ENCODE results near the gene TP73.

The TP73 gene

DNA sequence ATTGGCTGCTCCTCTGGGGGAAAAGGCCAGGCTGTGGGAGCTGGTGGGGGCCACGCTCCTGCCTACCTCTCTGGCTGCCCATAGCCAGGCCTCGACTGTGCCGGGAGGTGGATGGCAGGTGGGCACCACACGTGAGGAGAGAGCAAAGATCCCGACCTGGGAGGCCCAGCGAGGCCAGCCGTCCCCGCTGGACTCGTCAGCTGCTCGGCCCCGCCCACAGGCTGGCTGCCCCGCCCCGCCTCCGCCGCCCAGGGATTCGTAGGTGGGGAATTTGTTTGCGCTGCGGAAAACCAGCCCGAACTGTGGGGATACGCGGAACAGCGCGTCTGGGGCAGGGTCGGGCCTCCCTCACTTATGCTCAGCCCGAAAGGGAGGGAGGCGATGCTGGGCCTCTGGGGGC is 31.7 kb downstream of the TP73 start:
- in situ Hi-C loops (cut with MboI; ENCODE audit: low sequenced_read_pairs): no loop called here

DNA sequence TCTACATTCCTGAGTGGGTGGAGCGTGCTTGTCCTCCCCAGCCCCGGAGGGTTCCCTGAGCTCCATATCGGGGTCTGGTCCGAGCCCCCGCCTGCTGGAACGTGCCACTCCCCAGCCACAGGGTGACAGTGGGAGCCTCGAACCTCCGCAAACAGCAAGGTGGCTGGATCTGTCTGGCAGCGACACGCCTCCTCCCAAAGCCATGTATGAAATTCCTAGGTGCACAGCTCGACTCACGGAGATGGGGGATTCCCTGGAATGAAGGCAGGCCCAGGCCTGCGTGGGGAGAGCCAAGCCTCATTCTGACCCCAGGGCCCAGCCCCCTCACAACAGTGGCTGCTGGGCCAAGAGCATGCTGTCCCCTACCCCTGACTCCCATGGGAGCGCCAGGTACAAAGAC is 32.9 kb downstream of the TP73 start:
- in situ Hi-C loops (cut with MboI; ENCODE audit: low sequenced_read_pairs): no loop called here

DNA sequence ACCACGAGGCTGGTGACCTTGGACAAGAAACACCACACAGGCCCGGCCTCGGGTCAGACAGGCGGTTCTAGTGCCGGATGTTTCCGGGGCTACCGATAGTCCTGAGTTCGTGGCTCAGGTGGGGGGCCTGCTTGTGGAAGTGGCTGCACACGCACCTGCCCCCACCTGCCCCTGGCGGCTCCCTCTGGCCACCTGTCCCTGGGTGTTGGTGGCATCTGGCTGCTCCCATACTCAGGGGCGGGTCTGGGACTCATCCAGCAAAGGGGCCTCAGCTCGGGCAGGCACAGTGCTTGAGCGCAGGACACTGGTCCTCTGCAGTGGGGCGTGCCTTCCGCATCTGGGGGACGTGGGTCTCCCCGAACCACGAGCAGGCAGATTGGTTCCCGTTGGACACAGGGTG is 33.6 kb downstream of the TP73 start:
- in situ Hi-C loops (cut with MboI; ENCODE audit: low sequenced_read_pairs): no loop called here

DNA sequence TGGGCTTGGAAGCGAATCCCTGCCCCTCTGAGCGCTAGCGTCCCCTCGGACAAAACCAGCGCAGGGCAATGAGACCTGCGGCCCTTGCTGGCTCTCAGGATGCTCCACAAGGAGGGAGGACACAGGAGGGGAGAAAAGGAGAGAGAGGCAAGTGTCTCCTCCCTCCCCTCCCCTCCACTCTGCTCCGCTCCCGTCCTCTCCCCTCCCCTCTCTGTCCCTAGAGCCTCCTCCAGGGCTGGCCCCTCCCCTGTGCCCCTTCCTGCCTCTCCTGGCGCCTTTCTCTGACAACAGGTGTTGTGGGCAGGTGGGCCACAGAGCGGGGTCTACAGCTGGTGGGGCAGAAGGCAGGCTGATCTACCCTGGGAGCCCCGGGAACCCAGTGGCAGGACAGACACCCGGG is 35.2 kb downstream of the TP73 start:
- in situ Hi-C loops (cut with MboI; ENCODE audit: low sequenced_read_pairs): no loop called here

DNA sequence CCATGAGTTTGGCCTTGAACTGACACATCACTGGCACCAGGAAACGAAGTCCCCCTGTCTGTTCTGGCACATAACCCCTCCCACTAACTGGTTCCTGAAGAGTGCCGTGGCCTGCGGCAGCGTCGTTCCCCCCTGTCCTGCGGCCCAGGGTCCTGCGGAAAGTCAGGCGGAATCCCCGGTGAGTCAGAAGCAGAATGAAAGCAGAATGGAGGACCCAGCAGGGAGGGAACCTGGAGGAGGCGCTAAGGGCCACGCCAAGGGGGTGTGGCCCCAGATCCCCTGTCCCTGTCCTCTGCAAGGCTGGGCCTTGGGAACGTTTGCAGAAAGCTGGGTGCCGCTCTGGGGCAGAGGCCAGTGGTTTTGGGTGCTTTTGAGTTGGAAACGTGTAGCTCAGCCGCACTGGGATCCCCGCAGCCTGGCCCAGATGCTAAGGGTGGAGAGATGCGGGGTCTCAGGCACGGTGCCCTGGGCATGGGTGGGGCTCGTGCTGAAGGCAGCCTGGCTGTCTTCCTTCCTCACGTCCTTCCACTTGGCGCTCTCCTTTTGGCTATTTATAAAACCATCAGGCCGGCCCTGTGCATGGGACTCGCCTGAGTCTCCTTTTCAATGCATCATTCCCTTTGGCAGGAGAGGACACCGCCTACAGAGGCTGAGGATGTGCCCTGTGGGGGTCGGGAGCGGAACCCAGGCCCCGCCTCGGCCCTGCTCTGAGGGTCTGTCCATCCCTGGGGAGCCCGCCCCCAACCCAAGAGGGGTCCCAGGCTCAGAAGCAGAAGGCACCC is 36.2 kb downstream of the TP73 start:
- in situ Hi-C loops (cut with MboI; ENCODE audit: low sequenced_read_pairs): no loop called here

DNA sequence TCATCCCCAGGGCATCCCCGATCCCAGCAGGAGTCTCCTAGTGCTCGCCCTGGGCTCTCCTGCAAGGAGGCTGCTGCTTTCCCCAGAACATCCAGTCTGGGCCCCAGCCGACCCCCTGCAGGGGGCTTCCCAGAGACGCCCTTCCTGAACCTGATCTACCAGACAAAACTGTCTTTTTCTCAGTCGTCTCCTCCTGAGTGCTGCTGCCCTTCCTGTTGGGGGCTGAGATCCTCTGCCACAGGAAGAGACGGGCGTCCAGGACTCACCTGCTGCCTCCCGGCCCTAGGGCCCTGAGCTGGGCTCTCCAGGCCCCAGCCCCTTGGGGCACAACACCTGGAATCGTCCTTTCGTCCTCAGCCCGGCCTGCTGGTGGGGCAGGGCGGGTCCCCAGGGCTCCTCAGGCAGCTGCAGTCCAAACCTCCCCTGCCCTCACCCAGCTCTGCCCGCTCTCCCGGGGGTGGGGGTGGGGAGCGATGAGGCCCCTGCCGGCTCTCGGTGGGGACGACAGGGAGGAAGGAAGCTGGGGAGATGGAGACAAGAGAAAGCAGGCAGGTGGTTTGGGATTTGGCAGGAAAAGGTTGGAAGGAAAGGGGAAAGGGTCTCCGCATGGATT is 36.9 kb downstream of the TP73 start:
- in situ Hi-C loops (cut with MboI; ENCODE audit: low sequenced_read_pairs): no loop called here

DNA sequence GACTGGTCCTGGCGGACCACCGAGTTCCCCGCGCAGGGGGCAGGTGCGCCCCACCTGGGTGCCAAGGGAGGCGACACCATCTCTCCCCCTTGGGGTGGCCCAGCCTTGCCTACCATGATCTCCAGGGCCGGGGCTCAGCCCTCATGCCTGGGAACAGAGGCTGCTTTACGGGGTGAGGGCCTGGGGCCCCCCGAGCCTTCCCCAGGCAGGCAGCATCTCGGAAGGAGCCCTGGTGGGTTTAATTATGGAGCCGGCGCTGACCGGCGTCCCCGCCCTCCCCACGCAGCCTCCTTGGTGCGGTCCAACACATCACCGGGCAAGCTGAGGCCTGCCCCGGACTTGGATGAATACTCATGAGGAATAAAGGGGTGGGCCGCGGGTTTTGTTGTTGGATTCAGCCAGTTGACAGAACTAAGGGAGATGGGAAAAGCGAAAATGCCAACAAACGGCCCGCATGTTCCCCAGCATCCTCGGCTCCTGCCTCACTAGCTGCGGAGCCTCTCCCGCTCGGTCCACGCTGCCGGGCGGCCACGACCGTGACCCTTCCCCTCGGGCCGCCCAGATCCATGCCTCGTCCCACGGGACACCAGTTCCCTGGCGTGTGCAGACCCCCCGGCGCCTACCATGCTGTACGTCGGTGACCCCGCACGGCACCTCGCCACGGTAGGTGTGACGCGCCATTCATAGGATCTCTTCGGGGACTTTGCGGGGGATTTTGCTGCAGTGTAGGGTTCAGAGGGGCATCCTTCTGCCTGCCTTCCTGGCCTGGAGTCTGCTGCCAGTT is 38.2 kb downstream of the TP73 start:
- in situ Hi-C loops (cut with MboI; ENCODE audit: low sequenced_read_pairs): no loop called here

DNA sequence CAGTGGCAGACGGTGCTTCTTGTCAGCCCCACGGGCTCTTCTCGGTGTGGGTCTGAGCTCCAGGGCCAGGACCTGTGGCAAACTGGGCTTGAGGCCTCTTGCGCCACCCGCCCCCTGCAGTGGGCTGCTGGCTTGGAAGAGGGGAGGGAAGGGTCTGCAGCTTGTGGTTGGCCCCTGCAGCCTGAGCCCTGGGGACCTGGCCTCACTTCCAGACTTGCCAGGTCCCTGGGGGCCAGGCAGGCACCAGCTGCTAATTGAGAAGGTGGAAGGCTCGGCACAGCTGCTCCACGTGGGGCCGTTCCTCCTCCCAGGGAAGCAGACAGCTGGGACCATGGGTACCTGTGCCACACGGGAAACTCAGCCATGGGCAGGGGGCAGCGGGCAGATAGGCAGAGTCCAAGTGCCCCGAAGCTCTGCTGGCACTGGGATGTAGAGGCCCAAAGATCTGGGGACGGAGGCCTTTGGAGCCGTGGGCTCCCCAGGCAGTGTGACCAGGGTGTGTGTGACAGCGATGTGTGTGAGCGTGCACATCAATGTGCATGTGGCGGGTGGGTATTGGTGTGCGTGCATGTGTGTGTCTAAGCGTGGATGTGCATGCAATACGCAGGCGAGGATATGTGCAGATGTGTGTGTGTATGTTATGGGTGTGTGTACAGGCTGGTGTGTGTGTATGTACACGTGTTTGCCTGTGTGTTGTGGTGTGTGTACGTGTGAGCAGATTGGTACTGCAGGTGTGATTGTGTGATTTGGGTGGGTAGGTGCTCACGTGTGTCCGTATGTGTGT is 39.3 kb downstream of the TP73 start:
- in situ Hi-C loops (cut with MboI; ENCODE audit: low sequenced_read_pairs): no loop called here

DNA sequence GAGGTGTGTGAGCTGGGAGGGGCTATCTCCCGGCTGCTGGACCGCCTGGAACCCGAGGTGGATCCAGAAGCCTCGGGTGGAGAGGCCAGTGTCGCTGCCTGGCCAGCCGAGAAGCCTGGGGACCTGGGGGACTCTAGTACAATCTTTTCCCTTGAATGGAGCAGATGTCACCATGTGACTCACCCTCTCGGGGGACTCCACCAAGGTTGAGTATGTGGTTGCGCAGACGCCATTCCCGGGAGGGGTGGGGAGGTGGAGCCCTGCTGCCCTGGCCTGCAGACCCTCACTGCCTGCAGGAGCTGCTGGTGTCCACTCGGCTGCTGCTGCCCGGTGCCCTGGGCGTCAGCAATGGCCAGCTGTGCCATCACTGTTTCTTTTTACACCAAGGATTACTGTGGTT is 40.3 kb downstream of the TP73 start:
- in situ Hi-C loops (cut with MboI; ENCODE audit: low sequenced_read_pairs): no loop called here

DNA sequence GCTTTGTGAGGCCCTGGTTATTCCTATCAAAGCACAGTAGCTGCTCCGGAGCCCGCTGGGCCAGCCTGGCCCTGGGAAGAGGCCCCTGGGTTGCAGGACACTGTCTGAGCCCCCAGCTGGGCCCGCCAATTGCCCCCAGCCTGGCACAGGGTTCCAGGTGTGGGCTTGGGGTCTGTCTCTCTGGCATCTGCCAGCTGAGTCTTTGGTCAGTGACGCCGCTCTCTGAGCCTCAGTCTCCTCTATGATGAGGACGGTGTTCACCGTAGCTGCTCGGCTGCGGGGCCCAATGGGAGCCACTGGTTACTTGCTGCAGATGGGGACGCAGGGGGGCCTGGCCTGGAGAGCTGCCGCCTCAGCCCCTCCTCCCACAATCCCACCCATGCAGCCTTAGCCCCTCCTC is 41.0 kb downstream of the TP73 start:
- in situ Hi-C loops (cut with MboI; ENCODE audit: low sequenced_read_pairs): no loop called here

DNA sequence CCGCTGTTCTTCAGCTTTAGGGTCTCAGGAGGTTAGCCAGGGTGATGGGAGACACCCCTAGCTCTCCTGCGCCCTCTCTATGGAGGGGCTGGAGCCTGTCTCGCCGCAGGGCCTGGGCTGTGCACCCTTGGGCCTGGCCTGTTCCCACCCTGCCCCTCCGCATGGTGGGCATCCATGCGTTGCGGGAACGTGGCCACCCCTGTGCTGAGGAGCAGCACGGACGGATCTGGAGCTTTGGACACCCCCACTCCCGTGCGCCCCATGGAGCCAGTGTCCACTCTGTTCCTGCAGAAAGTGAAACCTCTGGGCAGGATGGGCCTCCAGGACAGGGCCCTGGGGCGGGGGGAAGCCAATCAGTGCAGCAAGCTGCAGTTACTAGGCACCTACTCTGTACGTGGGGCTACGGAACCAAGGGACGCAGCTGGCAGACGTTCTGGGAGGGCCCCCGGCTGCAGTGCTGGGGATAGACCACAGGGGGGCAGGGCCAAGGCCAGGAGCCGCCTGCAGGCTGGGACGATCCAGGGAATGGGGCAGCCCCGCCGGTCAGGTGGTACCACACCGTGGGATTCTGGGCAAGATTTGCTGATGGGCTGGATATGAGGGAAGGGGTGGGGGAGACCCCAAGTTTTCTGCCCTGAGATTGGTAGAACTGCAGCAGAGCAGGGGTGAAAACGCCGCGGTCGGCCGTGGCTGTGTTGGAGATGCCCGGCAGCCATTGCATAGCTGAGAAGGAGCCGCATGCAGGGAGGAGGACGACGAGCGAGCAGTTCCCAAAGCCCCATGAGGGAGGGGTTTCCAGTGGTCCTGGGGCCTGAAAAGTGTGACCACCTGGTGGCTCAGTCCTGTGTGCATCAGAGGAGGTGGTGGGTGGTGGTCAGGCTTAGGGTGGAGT is 43.3 kb downstream of the TP73 start:
- in situ Hi-C loops (cut with MboI; ENCODE audit: low sequenced_read_pairs): no loop called here

DNA sequence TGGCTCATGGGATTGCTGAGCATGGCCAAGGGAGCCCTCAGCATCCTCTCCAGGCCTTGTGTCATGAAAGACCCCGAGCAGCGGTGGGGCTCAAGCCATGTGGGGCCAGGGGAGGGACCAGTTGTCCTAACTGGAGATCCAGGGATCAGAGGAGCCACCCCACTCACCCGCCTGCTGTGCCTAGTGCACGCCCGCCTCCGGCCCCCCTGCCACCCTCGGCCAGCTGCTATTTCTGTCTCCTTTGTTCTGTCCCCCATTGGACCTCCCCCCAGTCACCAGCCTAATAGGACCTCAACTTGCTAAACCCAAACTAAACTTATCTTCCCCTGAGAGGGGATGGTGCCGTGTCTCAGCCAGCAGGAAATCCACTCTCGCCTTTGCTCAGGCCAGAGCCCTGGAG is 44.4 kb downstream of the TP73 start:
- in situ Hi-C loops (cut with MboI; ENCODE audit: low sequenced_read_pairs): no loop called here

DNA sequence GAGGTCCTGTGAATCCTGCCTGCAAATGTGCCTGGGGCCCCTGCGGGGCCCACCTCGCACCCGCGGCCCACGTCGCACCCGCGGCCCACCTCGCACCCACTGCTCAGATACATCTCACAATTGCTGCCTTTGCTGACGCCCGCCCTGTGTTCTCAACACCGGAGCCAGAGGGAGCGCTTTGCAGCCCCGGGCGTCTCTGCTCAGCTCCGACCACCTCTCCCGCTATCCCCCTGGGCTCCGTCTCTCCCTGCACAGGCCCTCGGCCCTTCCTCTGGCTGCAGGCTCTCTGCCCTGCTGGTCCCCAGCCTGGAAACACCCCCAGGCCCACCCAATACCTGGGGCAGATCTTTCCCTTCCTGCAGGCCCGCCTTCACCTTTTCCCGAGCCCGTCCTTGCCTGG is 44.8 kb downstream of the TP73 start:
- in situ Hi-C loops (cut with MboI; ENCODE audit: low sequenced_read_pairs): no loop called here

DNA sequence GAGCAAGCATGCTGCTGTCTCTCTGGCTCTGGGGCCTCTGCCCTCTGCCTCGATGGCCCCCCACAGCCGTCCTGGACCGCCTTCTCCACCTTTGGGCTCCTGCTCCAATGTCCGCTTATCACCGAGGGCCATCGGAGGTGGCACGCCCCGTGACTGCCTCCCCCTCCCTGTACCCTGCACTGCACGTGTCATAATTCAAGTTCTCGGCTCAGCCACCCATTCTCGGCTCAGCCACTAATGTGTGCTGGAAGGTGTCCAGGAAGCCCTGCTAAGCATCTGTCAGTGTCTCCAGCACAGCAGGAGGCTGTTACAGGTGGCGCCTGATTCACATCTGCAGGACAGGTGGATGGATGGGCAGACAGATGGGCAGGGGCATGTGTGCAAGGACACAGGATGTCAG is 45.5 kb downstream of the TP73 start:
- in situ Hi-C loops (cut with MboI; ENCODE audit: low sequenced_read_pairs): no loop called here

DNA sequence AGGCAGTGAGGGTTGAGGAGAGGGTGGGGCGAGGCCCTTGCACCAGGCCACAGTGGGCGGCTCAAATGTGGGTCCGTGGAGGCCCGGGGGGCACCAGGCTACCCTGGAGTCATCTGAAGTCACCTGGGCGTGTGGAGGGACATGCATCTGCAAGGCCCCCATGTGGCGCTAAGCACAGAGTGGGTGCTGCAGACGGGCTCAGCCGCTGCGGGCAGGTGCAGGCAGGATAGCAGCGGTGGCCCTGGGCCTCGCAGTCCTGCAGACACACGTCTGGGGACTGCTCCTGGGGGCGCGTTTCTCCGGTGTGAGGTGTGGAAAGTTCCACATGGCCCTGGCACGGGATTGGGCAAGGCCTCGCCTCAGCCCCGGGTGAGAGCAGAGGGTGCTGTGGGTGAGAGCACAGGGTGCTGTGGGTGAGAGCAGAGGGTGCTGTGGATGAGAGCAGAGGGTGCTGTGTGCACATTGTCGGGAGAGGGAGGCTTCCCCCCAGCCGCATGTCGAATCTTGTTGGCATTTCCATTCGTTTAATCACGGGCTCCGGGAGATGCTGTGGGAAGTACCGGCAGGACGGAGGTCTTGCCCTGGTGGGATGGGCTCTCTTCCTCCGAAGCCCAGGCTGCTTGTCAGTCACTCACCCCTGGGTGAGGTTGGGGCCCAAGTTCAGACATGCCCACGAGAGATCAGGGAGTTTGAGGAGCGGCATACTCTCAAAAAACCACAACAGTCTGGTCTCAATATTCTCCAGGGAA is 46.5 kb downstream of the TP73 start:
- in situ Hi-C loops (cut with MboI; ENCODE audit: low sequenced_read_pairs): no loop called here

DNA sequence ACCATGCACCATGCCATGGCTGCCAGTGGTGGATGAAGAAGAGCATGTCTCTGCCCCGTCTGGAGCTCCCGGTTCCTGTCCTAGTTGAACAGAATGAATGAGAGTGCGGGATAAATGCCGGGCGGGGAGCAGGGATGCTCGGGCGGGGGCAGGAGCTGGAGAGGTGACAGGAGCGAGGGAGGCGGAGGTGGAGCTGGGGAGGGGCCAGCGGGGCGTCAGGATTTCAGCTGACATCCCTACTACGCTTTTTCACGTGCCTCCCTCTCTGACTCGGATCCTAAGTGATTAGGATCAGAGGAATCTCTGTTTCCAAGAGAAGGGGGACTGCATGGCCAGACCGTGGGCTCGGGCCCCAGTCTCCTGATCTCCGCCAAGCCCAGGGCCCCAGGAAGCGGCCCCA is 47.3 kb downstream of the TP73 start:
- in situ Hi-C loops (cut with MboI; ENCODE audit: low sequenced_read_pairs): no loop called here

DNA sequence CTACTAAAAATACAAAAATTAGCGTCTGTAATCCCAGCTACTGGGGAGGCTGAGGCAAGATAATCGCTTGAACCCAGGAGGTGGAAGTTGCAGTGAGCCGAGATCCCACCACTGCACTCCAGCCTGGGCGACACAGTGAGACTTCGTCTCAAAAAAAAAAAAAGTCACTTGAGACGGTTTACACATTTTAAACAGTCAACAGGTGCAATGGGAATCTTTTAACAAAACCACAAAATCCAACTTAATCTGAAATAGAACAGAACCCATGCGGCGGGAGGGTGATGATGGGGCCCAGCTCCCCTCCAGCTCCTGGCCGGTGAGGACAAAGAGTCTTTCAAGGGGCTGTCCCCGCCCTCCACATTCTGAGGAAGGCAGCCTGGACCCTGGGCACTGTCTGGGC is 48.3 kb downstream of the TP73 start:
- in situ Hi-C loops (cut with MboI; ENCODE audit: low sequenced_read_pairs): no loop called here

DNA sequence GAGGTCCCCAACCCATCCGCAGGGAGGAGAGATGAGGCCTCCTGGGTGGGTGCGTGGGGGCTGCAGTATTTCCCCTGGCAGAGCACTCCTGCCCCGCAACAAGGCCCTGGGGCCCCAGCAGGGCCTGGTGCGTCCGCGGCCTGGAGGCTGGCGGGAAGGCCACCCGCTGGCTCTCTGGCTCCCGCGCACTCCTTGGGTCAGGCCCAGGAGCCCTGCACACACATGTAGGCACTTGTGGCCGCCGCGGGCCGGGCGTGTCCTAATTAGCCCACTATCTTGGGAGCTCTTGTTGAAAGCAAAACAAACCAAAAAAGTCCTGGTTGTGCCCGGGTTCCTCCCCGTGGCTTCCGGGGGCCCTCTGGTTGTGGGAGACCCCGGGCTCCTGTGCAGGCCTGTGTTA is 50.2 kb downstream of the TP73 start:
- in situ Hi-C loops (cut with MboI; ENCODE audit: low sequenced_read_pairs): no loop called here

DNA sequence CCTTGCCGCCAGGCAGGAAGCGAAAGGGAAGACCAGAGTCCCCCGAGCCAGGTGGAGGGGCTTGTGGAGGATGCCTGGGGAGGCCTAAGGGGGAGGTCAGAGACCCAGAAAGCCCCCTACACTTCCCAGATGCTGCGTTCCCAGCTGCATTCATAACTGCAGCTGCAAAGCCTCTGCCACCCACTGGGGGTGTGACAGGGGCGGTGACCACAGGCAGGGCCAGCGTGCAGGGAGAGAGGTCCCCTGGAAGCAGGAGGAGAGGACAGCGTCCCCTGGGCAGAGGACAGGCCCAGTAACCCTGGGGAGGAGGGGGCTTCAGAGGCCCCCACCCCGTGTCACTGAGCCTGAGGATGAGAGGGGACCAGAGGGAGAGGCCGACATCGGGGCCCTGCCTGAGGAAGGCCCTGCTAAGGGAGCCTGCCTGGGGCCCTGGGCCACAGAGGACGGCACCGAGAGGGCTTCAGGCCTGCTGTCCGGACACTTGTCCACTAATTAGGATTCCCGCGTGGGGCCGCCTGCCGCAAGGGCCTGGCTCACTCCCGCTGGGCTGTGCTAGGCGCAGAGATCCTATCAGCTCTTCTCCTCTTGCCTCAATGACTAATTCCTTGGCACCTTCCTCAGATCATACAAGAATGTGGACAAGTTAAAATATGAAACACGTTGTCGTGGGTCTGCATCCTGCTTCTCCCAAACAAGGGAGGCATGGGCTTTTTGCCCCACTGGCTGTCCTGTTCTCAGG is 50.8 kb downstream of the TP73 start:
- in situ Hi-C loops (cut with MboI; ENCODE audit: low sequenced_read_pairs): no loop called here

All from hTERT RPE-1 (cell line).